ENCODE measurements around the gene TADA3. TPM values are rescaled to one million over a fixed set of nuclear protein-coding genes. Genes with fewer than 3 reads are reported as not detected.

Gene TADA3
- total RNA-seq, 2 experiments from 2014 or later: 80.7 to 96.4 TPM

DNA sequence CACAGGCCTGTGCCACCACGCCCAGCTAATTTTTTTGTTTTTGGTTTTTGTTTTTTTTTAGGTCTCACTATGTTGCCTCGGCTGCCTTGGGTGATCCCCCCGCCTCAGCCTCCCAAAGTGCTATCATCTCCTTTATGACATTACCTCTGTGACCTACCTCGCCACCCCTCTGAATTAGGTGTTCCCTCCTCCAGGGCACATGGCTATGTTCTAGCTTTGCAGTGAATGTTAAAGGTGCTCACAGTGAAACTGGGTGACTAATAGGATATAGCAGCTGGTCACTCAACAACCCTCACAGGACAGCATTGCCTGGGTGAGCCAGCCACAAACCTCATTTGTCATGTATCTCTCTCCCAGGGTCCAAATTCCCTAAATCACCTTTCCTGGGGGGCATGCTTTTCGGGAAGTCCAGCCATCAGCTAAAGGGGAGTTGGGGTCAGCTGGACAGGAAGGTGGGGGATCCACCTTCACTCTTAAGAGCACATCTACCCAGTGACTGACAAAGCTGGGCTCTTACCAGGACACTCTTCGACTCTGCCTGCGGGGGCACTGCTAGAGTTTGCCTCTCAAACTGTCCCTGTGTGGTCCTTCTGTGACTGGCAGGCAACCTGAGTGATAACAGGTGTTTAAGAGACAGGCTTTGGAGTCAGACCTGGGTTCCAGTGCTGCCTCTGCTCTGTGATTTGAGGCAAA lies 16.2 kb upstream of the TADA3 start:
- ATAC-seq (peak; percentile 80), DNase-seq (peak; percentile 78)
- Mint-ChIP-seq H3K27me3 (no peaks in the 10 kb centered on the region), H3K27ac (peak overlapping the region; percentile 94), H3K9me3 (ENCODE audit: low read depth) (no peaks in the 10 kb centered on the region), H3K4me3 (peak overlapping the region; percentile 75), H3K36me3 (ENCODE audit: low read depth) (peaks cover 71% of the 10 kb centered on the region), H3K4me1 (peaks cover 34% of the 10 kb centered on the region)
- ChIA-PET CTCF (interaction anchor here (0.5 to 1.9 kb wide), 12 partner anchors 9 to 221 kb away, joined by 3 to 6 read pairs (median 4); no protein-coding TSS in a partner anchor), POLR2A (interaction anchor here (2.1 kb wide), 1 partner anchor 16 kb away, joined by 5 read pairs; the partner anchor contains the start of gene ARPC4)
- intact Hi-C loops (cut with DNase I, micrococcal nuclease): loop anchor here (1.0 kb wide), 1 partner anchor 15 kb away; the partner anchor contains the start of gene ARPC4 (in 2 of the 2)

DNA sequence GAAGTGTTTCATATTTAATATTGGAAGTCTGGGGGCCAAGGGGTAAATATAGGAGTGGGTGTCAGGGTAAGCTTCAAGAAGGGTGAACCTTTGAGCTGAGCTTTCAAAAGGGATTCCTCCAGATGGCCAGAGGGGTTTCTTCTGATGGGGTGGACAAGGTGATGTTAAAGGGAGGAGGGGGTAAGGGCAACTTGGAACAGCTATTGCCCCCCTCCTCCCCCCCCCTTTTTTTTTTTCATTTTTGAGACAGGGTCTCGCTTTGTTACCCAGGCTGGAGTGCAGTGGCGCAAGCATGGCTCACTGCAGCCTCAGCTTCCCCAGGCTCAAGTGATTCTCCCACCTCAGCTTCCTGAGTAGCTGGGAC lies 15.7 kb upstream of the TADA3 start:
- ChIA-PET POLR2A (interaction anchor here (2.1 kb wide), 1 partner anchor 15 kb away, joined by 5 read pairs; the partner anchor contains the start of gene ARPC4), CTCF (interaction anchor here (0.5 to 1.6 kb wide), 10 partner anchors 8 to 221 kb away, joined by 3 to 5 read pairs (median 4); no protein-coding TSS in a partner anchor)
- ATAC-seq: no peak
- no peak overlapping the region for H3K4me3 Mint-ChIP-seq
- H3K4me1 Mint-ChIP-seq: peaks cover 37% of the 10 kb centered on the region
- peaks cover 73% of the 10 kb centered on the region for H3K36me3 Mint-ChIP-seq (ENCODE audit: low read depth)
- intact Hi-C loops (cut with DNase I, micrococcal nuclease): loop anchor here in 1 of 2 experiments (1.0 kb wide), 1 partner anchor 15 kb away; the partner anchor contains the start of gene ARPC4
- no peaks in the 10 kb centered on the region for H3K9me3 Mint-ChIP-seq (ENCODE audit: low read depth)
- H3K27ac Mint-ChIP-seq: peak overlapping the region; percentile 94
- H3K27me3 Mint-ChIP-seq: no peaks in the 10 kb centered on the region
- DNase-seq: no peak

DNA sequence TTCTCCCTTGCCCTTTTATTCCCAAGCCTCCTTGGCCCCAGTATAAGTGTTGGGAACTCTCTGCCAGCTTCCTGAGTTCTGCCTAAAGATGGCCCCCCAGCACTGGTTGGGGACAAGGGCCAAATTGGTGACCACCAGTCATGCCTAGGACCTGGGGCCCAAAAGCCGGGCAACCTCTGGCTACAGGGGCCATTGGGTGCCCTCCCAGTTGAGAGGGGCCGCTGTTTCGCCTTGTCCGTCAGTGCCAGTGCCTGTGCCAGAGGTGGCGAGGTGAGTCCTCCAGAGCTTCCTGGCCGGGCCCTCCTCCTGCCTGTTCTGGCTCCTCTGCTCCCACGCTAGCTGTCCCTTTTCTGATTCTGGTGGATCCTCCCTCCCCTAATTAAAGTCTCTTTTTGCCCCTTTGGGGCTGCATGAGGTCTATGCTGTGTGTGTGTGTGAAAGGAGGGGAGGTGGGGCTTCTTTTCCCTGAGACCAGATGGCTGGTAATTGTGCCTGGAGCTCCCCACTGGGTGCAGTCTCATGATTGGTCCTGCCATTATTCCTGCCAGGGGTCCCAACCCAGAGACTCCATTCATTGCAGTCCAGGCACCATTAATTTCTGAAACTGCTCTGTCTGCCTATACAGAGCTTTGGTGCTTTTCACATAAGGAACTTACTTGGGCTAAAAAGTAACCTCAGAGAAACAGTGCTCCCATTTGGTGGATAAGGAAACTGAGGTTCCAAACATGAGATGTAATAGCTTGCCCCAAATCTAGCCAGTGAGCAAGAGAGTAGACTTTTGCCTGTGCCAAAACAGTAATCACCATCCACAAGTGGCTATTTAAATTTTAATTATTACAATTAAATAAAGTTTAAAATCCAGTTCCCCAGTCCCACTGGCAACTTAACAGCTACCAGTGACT lies 14.7 kb upstream of the TADA3 start:
- no peaks in the 10 kb centered on the region for H3K27me3 Mint-ChIP-seq
- CTCF ChIA-PET: interaction anchor here (0.6 to 1.1 kb wide), 5 partner anchors 21 to 71 kb away, joined by 3 to 4 read pairs (median 3); no protein-coding TSS in a partner anchor
- H3K9me3 Mint-ChIP-seq (ENCODE audit: low read depth): no peaks in the 10 kb centered on the region
- ATAC-seq (no peak), DNase-seq (no peak)
- H3K4me1 Mint-ChIP-seq: peaks cover 37% of the 10 kb centered on the region
- H3K36me3 Mint-ChIP-seq (ENCODE audit: low read depth): peaks cover 73% of the 10 kb centered on the region
- no peak overlapping the region for H3K27ac Mint-ChIP-seq
- intact Hi-C loops (cut with DNase I, micrococcal nuclease): no loop called here
- POLR2A ChIA-PET: no interaction called here
- no peak overlapping the region for H3K4me3 Mint-ChIP-seq

DNA sequence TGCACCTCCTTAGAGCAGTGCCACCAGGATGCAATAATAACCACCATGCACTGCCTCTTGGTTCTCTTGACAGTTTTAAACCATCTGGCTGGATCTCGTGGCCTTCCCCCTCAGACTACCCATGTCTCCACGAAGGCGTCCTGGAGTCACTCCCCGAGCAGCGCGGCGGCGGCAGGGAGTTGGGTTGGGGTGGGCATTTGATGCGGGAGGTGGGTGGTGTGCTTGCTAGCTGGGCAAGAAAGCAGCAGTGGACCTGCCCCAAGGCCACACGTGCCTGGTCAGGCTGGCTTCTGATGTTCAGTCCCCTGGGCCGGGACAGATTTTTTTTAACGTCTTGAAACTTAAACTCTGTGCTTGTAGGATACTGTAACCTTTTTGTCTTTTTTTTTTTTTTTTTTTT lies 13.9 kb upstream of the TADA3 start:
- Mint-ChIP-seq H3K9me3 (ENCODE audit: low read depth) (no peaks in the 10 kb centered on the region), H3K4me3 (no peak overlapping the region), H3K27ac (no peak overlapping the region), H3K4me1 (peaks cover 34% of the 10 kb centered on the region), H3K27me3 (no peaks in the 10 kb centered on the region), H3K36me3 (ENCODE audit: low read depth) (peaks cover 72% of the 10 kb centered on the region)
- ChIA-PET POLR2A (no interaction called here), CTCF (interaction anchor here (1.1 to 1.2 kb wide), 2 partner anchors 21 to 34 kb away, joined by 3 to 4 read pairs; no protein-coding TSS in a partner anchor)
- DNase-seq (no peak), ATAC-seq (no peak)
- intact Hi-C loops (cut with DNase I, micrococcal nuclease): no loop called here

DNA sequence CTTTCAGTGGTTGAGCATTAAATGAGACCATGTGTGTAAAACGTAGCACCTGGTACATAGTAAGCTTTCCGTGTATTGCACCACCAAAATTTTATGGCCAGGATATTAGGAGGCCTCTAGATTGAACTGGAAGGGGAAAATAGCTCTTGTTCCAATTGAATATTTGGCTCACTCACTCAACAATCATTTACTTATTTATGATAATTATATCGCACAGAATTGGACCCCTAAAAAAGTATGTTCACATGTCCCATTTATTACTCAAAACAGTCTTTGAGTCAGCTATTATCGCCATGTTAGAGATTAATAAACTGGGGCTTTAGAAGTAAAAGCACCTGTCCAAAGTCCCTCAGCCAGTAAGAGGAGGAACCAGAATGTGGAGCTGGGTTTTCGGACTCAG lies 12.7 kb upstream of the TADA3 start:
- Mint-ChIP-seq H3K4me3 (no peak overlapping the region), H3K9me3 (ENCODE audit: low read depth) (no peaks in the 10 kb centered on the region), H3K4me1 (peaks cover 30% of the 10 kb centered on the region), H3K36me3 (ENCODE audit: low read depth) (peaks cover 75% of the 10 kb centered on the region), H3K27ac (no peak overlapping the region), H3K27me3 (no peaks in the 10 kb centered on the region)
- ChIA-PET CTCF (interaction anchor here (1.0 to 1.9 kb wide), 7 partner anchors 10 to 459 kb away, joined by 3 to 6 read pairs (median 4); partner anchors contain the start of gene CAMK1), POLR2A (interaction anchor here (0.7 to 0.9 kb wide), 2 partner anchors 9 to 17 kb away, joined by 4 read pairs; no protein-coding TSS in a partner anchor)
- DNase-seq (no peak), ATAC-seq (no peak)
- intact Hi-C loops (cut with DNase I, micrococcal nuclease): no loop called here

DNA sequence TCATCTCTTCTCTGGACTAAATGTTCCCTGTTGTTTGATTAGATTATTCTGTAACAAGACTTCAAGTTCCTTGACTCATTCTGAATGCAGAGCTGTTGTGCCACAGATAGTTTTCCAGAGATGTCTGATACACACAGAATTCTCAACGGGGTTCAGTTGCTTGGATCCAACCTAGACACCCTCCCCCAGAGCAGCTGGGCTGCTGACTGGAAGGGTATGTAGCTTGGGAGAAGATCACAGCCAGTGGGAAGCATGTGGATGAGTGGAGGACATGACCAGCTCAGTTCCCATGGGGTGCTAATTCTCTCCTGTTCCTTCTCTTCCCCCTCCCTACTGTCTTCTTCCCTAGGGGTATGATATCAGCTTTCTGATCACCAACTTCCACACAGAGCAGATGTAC lies 11.2 kb upstream of the TADA3 start:
- H3K36me3 Mint-ChIP-seq (ENCODE audit: low read depth): peaks cover 75% of the 10 kb centered on the region
- peak overlapping the region; percentile 43 for H3K27ac Mint-ChIP-seq

DNA sequence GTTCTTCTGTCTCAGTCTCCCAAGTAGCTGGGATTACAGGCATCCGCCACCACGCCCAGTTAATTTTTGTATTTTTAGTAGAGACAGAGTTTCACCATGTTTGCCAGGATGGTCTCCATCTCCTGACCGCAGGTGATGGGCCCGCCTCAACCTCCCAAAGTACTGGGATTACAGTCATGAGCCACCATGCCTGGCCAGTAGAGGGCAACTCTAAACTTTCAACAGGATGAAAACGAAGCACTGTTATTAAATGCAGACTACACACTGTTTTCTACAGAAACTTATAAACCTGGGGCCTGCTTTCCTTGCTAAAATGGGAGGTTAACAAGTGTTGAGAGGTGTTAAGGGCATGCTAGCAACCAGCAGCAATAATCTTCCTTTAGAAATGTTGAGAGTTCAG lies 8.3 kb upstream of the TADA3 start:
- CTCF ChIA-PET: interaction anchor here (0.7 to 1.7 kb wide), 3 partner anchors 13 to 23 kb away, joined by 3 to 6 read pairs (median 4); no protein-coding TSS in a partner anchor
- intact Hi-C loops (cut with DNase I, micrococcal nuclease): no loop called here
- Mint-ChIP-seq H3K36me3 (ENCODE audit: low read depth) (peaks cover 76% of the 10 kb centered on the region), H3K27me3 (no peaks in the 10 kb centered on the region), H3K27ac (no peak overlapping the region), H3K4me3 (no peak overlapping the region), H3K4me1 (peaks cover 19% of the 10 kb centered on the region), H3K9me3 (ENCODE audit: low read depth) (no peaks in the 10 kb centered on the region)
- ATAC-seq (no peak), DNase-seq (no peak)
- POLR2A ChIA-PET: no interaction called here

More for the DNA sequence above, 11.2 kb upstream of the TADA3 start:
- H3K4me1 Mint-ChIP-seq: peaks cover 17% of the 10 kb centered on the region
- no peaks in the 10 kb centered on the region for H3K27me3 Mint-ChIP-seq
- ATAC-seq: no peak
- no peak for DNase-seq
- H3K4me3 Mint-ChIP-seq: no peak overlapping the region
- intact Hi-C loops (cut with DNase I, micrococcal nuclease): no loop called here
- ChIA-PET POLR2A (interaction anchor here (0.9 kb wide), 1 partner anchor 12 kb away, joined by 3 read pairs; no protein-coding TSS in a partner anchor), CTCF (interaction anchor here (0.8 to 1.9 kb wide), 2 partner anchors 11 to 24 kb away, joined by 3 to 6 read pairs; no protein-coding TSS in a partner anchor)
- no peaks in the 10 kb centered on the region for H3K9me3 Mint-ChIP-seq (ENCODE audit: low read depth)

DNA sequence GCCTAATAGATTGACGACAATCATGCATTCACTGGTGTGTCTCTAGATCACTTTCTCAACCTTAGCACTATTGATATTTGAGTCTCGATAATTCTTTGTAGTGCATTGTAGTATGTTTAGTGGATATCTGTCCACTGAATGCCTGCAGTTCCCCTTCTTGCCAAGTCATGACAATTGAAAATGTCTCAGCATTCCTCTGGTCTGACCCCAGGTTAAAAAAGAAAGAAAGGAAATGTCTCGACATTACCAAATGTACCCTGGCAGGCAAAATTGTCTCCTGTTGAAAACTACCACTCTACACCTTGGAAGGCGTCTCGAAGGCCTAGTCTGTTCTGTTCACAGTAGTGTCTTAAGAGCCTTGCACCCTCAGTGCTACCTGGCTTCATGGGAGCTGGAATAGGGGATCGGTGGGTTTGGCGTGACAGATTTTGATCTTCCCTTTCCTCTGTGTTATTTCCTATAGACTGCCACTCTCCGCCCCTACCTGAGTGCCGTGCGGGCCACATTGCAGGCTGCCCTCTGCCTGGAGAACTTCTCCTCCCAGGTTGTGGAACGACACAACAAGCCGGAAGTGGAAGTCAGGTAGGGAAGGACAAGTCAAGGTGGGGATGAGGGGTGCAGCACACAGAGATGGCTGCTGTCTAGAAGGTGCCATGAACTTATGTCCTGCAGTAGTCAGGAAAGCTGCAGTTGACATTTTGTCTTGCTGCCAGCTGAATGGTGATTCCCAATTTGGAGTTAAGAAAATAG lies 5.1 kb upstream of the TADA3 start:
- H3K9me3 Mint-ChIP-seq (ENCODE audit: low read depth): no peaks in the 10 kb centered on the region
- DNase-seq: no peak
- ChIA-PET CTCF (no interaction called here), POLR2A (no interaction called here)
- peak overlapping the region; percentile 19 for H3K27ac Mint-ChIP-seq
- H3K4me3 Mint-ChIP-seq: no peak overlapping the region
- peaks cover 67% of the 10 kb centered on the region for H3K36me3 Mint-ChIP-seq (ENCODE audit: low read depth)
- ATAC-seq: no peak
- peaks cover 38% of the 10 kb centered on the region for H3K4me1 Mint-ChIP-seq
- no peaks in the 10 kb centered on the region for H3K27me3 Mint-ChIP-seq
- intact Hi-C loops (cut with DNase I, micrococcal nuclease): no loop called here

DNA sequence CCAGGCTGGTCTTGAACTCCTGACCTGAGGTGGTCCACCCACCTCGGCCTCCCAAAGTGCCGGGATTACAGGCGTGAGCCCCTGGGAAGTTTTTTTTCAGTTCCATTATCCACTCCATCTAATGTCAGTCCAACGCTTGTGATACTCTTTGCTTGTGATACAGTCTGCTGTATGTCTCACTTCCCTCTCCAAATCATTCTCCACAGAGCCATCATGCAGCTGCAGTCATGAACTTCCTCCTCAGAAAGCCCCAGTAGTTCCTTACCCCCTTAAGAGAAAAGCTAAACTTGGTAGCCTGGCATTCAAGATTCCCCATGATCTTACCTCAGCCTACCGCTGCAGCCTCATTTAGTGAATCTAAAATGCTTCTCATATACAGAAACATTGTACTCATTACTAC lies 2.9 kb upstream of the TADA3 start:
- Mint-ChIP-seq H3K27ac (peak overlapping the region; percentile 88), H3K27me3 (no peaks in the 10 kb centered on the region), H3K4me3 (peak overlapping the region; percentile 63), H3K4me1 (peaks cover 54% of the 10 kb centered on the region), H3K9me3 (ENCODE audit: low read depth) (no peaks in the 10 kb centered on the region), H3K36me3 (ENCODE audit: low read depth) (peaks cover 68% of the 10 kb centered on the region)
- ChIA-PET POLR2A (interaction anchor here (0.7 to 1.5 kb wide), 3 partner anchors 10 to 35 kb away, joined by 3 to 4 read pairs (median 4); no protein-coding TSS in a partner anchor), CTCF (no interaction called here)
- ATAC-seq: no peak
- no peak for DNase-seq
- intact Hi-C loops (cut with DNase I, micrococcal nuclease): no loop called here

DNA sequence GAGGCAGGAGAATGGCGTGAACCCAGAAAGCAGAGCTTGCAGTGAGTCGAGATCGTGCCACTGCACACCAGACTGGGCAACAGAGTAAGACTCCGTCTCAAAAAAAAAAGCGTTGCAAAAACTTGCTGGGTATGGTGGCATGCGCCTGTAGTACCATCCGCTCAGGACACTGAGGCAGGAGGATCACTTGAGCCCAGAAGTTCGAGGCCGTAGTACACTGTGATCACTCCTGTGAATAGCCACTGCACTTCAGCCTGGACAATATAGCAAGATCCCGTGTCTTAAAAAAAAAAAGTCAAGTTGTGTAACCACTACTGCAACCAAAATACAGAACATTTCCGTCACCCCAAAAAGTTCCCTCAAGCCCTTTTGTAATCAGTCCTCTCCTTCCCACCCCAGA lies 2.1 kb upstream of the TADA3 start:
- Mint-ChIP-seq H3K36me3 (ENCODE audit: low read depth) (peaks cover 68% of the 10 kb centered on the region), H3K27me3 (no peaks in the 10 kb centered on the region), H3K9me3 (ENCODE audit: low read depth) (no peaks in the 10 kb centered on the region), H3K27ac (peak overlapping the region; percentile 73), H3K4me3 (peak overlapping the region; percentile 99), H3K4me1 (peaks cover 62% of the 10 kb centered on the region)
- ChIA-PET CTCF (interaction anchor here (2.0 kb wide), 1 partner anchor 67 kb away, joined by 11 read pairs; no protein-coding TSS in a partner anchor), POLR2A (interaction anchor here (1.5 kb wide), 1 partner anchor 17 kb away, joined by 3 read pairs; no protein-coding TSS in a partner anchor)
- ATAC-seq (no peak), DNase-seq (no peak)
- intact Hi-C loops (cut with DNase I, micrococcal nuclease): loop anchor here (5.0 kb wide), 3 partner anchors 98 to 1848 kb away; partner anchors contain the start of genes JAGN1 (in 1 of the 2), SETD5 (in 1 of the 2) and VGLL4 (in 1 of the 2)
